DND-41 (cell line): ENCODE measurements around the gene NMUR1.

ENCODE experiments used
- EZH2 ChIP-seq: IDR thresholded peaks from 3 replicates; pipeline ENCODE4 v1.6.1; 2012; ENCODE audit warnings: borderline replicate concordance, low read depth, mild to moderate bottlenecking, moderate library complexity, low read length, inconsistent platforms; ENCODE audit not compliant: severe bottlenecking
- TF ChIP-seq, protein P1 (sequence below): IDR thresholded peaks from 2 replicates; pipeline ENCODE4 v1.5.1; 2012; ENCODE audit warnings: borderline replicate concordance, low read length, moderate library complexity, mild to moderate bottlenecking; ENCODE audit not compliant: poor library complexity, severe bottlenecking; ENCODE audit errors: extremely low read depth

DNA sequence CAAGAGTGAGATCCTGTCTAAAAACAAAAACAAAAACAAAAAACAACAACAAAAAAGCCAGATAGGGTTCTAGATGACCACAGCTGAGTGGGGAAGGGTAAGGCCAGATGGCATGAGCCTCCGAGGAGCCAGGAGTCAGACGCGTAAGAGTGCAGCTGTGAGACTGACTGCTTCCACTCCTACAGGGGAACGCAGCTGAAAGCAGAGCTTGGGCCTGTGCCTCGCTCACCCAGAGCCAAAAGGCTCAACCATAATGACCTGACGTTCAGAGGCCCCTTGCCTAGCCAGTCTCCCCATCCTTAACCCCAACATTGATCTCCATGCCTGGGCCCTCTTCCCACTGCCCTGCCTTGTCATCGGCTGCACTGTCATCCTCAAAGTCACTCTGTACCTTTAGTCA, 39.4 kb downstream of the NMUR1 start:
- TF ChIP-seq, protein P1, sequence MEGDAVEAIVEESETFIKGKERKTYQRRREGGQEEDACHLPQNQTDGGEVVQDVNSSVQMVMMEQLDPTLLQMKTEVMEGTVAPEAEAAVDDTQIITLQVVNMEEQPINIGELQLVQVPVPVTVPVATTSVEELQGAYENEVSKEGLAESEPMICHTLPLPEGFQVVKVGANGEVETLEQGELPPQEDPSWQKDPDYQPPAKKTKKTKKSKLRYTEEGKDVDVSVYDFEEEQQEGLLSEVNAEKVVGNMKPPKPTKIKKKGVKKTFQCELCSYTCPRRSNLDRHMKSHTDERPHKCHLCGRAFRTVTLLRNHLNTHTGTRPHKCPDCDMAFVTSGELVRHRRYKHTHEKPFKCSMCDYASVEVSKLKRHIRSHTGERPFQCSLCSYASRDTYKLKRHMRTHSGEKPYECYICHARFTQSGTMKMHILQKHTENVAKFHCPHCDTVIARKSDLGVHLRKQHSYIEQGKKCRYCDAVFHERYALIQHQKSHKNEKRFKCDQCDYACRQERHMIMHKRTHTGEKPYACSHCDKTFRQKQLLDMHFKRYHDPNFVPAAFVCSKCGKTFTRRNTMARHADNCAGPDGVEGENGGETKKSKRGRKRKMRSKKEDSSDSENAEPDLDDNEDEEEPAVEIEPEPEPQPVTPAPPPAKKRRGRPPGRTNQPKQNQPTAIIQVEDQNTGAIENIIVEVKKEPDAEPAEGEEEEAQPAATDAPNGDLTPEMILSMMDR, result no peak
- TF ChIP-seq EZH2, result no peak
